GM18526 (cell line): ENCODE results near the gene P2RX5.

ENCODE experiments used
- POLR2A ChIP-seq: IDR thresholded peaks from 3 replicates; pipeline ENCODE4 v1.6.1; 2011; ENCODE audit not compliant: insufficient read length; ENCODE audit errors: extremely low read depth

The P2RX5 gene

DNA sequence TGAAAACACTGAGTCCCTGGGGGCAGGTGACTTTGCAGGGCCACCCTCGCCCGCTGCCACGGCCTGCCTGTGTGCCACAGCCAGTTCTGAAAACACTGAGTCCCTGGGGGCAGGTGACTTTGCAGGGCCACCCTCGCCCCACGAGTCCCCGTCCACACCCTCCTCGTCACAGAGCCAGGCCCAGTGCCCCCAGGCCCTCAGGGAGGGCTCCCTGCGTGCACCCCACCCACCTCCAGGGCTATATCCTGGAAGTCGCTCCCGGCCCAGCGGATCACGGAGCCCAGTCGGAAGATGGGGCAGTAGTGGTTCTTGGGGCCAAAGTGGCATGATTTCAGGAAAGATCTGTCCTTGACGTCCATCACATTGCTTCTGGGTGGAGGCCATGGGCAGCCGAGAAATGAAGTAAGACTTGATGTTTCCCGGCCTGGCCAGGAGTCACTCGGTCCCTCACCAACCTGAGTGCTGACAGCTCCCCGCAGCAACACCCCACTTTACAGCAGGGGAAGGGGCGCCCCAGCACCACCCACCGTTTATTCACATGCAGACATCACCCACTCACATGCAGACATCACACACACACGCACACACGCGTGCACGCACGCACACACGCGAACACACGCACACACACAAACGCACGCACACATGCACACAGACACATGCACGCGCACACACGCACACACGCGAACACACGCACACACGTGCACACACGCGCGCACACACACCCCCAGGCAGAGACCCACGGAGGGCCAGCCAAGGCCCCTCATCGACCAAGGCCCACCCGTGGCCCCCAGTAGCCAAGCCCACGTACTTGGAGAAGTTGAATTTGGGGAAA lies 6.5 kb downstream of the P2RX5 start:
- TF ChIP-seq POLR2A, result no peak

DNA sequence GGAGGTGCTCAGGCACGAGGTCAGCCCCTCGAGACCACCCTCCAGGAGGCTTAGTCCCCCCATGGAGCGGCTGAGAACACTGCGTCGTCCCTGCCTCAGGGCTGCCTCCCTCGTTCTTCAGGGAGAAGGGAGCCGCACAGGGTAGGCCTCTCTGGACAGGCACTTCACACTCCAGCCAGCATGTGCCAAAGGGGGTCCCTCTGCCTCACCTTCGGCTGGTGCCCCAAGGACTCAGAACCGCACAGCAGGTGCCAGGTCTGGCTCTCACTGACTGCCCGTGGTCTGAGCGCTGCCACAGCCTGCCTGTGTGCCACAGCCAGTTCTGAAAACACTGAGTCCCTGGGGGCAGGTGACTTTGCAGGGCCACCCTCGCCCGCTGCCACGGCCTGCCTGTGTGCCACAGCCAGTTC lies 7.1 kb downstream of the P2RX5 start:
- no peak for TF ChIP-seq POLR2A

DNA sequence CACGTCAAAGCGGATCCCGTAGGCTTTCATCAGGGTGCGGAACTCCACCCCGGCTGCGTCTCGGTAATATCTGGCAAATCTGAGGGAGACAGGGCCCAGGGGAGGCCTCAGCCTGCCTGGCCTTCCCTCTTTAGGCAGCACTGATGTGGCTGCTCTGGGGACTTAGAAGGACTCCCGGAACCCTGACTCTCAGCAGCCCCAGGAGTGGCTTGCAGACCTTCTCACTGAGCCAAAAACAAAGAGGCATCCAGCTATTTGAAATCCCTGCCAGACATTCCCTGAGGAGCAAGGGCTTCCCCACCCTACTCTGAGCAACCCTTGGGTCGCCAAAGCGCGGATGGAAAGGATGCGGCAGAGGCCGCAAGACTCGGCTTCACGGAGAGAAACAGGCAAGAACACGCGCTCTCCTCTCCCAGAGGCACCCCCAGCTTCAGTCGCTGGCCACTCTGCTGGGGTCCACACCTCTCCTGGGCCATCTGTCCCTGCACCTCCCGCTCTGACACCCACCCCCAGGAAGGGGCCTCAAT lies 7.9 kb downstream of the P2RX5 start:
- no peak for TF ChIP-seq POLR2A

DNA sequence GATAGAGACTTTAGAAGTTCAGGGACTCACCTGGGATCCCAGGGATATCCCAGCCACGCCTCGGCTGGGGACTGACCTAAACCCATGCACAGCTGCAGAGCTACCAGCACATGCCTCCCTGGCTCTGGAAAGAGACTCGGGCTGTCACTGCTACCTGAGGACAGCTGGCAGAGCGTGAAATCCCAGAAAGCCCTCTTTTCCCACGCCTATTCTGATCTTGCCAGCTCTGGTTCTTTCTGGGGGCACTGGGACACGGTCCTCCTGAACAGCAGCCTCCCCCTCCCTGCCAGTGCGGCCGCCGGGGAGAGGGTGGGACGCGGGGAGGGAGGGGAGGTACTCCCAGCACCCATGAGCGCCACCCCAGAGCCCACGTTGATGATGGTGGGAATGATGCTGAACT lies 10.8 kb downstream of the P2RX5 start:
- no peak for TF ChIP-seq POLR2A

DNA sequence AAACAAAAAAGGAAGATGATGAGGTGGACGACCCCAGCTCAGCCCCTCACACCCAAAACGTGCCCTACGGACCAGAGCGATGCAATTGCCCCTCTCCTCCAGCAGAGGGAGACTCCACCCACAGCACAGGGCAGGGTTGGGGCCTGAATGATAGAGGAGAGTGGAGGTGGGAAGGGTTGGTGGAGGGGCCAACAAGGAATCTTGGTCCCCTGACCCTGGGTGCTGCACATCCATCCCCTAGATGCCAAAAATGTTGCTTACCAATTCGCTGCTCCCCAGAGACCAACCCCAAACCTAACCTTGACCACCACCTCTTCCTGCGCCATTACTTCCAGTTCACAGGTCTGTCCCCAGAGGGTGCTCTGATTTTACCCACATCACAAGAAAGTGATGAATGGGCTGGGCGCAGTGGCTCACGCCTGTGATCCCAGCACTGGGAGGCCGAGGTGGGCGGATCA lies 12.9 kb downstream of the P2RX5 start:
- no peak for TF ChIP-seq POLR2A

DNA sequence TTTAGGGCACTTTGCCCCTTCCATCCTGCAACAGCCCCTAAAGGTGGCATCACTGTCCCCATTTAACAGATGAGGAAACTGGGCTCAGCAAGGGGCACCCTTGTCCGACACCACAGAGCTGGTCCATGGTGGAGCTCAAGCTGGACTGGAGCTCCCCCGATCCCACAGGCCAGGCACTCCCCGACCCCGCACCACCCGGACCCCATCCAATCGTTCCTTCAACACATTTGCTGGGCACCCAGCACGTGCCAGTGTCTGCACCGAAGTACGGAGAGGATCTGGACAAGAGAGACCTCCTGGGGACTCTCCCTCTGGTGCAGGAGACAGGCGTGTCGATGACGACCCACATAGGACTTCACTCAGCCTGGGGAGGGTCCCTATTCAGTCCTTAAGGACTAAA lies 13.9 kb downstream of the P2RX5 start:
- TF ChIP-seq POLR2A, result no peak

DNA sequence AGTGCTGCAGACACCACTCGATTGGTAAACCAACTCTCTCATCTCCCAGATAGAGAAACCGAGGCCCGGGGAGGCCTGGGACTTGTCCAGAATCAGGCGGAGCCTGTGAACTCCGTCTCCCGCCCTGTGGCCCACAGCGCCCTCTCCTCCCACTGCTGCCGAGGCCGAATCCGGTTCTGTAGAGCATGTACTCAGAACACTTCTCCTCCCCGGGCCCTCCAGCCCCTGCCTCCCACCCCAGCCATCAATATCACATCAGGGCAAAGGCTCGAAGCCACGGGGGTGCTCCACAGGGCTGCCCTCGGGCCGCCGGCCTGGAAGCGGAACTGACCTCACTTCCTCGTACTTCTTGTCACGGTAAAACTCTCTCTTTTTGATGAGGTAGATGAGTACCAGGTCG lies 14.4 kb downstream of the P2RX5 start:
- TF ChIP-seq POLR2A, result no peak

DNA sequence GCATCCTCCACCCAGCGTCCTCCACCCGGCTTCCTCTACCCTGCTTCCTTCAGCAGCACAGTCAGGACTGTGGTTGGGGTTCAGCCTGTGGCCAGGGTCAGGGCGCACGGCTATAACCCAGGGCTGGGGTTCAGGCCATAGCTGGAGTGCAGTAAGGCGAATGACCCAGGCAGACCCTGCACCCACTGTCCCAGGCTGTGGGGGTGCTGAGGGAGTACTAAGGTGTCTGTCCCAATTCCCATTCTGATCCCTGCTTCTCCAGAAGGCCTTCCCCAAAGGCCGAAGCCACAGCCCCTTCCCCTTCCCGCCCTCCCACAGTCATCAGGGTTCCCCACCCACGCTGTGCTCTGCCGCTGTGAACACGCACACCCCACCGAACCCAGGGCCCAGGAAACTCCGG lies 14.9 kb downstream of the P2RX5 start:
- TF ChIP-seq POLR2A, result no peak

DNA sequence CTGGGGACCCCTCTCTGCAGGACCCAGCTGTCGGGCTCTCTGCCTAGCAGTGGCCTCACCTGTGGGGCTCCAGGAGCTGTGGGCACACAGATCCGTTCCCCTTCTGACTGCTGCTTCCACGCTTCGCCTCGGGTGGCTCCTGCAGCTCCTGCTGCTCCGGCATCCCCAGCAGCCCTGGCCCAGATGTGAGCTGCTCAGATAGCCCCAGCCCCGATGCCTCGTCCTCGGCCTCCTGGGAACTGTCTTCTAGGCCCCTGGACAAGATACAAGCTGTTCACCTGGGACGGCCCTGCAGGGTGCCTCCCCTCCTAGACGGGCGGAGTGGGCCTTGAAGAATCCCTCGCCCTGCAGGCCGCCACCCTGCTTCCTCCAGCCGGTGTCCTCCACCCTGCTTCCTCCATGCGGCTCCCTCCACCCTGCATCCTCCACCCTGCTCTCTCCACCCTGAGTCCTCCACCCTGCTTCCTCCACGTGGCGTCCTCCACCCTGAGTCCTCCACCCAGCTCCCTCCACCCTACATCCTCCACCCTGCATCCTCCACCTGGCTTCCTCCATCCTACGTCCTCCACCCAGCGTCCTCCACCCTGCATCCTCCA lies 16.3 kb downstream of the P2RX5 start:
- no peak for TF ChIP-seq POLR2A

DNA sequence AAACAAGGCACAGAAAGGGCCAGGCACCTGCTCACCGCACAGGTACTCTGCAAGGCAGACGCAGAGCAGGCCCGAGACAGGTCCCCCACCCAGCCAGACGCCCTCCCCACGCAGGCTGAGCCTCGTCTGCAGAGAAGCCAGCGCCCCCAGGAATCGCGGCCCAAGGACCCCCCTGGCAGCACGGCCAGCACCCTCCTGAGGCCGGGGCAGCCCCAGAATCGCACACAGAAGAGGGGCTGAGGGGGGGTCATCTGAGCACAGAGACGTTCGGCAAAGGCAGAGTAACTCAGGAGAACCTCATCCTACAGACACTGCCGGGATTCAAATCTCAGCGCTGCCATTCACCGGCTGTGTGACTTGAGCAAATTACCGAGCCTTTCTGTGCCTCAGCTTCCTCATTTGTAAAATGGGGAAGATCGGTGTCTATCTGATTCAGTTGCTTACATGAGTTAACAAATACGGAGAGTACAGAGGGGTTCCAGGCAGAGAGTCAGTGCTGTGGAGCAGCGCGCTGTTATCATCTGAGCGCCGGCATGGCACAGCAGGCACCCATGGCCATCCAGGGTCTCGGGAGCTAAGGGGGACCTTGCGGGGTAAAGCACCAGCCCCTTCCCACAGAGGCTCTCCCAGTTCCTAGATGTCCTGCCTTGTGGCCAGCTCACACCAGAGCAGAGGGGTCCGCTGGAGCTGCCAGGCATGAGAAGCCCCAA lies 17.0 kb downstream of the P2RX5 start:
- TF ChIP-seq POLR2A, result no peak

DNA sequence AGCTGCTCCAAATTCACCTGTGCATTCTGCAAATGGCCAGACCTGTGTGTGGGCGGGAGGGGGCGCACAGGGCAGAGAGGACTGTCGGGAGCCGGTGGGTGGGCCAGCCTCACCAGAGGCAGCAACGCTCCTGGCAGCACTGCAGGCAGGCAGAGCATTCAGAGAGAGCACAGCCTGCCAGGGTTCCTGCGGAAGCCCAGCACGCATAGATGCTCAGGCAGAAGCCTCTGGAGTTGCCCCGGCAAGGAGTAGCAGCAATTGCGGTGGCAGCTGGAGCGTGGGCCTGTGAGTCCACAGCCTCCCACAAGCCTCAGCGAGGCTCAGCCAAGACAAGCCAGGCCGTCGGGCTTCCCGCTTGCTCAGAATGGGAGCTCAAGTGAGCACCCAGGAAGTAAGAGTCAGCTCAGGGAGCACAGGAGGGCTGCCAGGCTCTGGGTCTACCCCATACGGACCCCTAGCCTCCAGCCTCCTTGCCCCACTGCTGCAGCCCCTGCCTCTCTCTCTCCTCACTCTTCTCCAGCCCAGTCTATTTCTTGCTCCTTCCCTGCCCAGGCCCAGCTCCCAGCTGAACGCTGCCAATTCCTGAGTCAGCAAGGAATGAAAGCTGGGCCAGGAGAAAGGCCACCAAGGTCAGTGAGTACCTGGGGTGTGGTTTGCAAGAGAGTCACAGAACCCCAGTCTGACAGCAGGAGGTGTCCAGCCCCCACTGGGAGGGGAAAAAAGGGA lies 17.7 kb downstream of the P2RX5 start:
- no peak for TF ChIP-seq POLR2A

DNA sequence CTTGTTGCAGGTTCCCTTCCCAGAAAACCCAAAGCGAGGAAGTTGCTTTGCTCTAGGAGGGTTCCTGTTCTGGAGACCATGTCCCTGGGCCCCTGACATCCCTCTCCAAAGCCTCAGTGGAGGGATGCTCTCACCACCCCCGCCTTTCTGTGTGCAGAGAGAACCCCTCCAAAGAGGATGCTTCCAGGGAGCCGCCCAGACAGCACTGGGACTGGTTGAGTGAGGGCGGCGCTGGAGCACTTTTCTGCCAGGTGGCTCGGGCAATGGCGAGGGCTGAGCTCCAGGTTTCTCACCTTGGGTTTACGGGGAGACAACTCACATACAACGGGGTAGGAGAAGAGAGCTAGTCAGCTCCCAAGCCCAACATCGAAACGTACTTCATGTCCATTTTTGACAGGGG lies 20.1 kb downstream of the P2RX5 start:
- no peak for TF ChIP-seq POLR2A

DNA sequence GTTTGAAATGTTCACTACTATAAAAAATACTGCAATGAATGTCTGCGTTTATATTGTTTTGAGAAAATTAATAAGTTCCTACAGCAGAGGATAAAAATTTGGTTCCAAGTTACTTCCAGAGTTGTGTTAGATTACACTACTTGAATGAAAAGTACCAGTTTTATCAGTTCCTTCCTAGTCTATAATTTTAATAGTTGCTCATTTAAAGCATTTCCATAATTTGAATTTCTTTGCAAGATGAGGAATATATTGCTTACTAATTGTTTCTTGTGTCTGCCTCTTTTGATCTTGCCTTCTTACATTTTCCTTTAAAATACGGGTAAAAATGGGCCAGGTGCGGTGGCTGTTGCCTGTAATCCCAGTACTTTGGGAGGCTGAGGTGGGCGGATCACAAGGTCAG lies 23.4 kb downstream of the P2RX5 start:
- no peak for TF ChIP-seq POLR2A

DNA sequence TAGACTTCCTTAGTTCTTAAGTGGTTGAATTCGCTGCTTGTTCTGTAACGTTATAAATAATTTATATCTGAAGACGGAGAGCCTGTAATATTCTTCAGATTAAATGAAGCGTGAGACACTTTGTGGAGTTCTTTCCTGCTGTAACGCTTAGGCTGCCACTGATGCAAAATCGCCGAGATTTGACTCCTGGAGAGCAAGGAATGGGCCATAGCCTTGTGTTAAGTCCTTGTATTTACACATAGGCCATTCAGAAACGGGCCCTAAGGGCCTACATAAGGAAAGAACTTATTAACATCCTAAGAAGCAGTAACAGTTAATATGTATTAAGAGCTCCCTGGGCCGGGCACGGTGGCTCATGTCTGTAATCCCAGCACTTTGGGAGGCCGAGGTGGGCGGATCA lies 26.4 kb downstream of the P2RX5 start:
- TF ChIP-seq POLR2A, result no peak

DNA sequence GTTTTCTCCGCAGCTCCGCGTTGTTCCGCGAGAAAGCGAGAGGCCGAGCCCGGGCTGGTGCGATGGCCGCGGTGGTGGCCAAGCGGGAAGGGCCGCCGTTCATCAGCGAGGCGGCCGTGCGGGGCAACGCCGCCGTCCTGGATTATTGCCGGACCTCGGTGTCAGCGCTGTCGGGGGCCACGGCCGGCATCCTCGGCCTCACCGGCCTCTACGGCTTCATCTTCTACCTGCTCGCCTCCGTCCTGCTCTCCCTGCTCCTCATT lies 26.9 kb downstream of the P2RX5 start:
- no peak for TF ChIP-seq POLR2A
